ENCODE measurements around the gene CACNA1C.

Gene CACNA1C

GRCh38 chr12:2168808-2169207, 116.0 kb downstream of the CACNA1C start:
- Histone ChIP-seq H3K9me3 (ENCODE audit: control insufficient read depth, insufficient read depth, low read length) (no peaks in the 10 kb centered on the region), H3K9me2 (replicated peaks; ENCODE audit: control insufficient read depth, low read length) (no peaks in the 10 kb centered on the region), H3K27ac (ENCODE audit: low read depth, low read length) (no peak overlapping the region), H3K4me3 (ENCODE audit: low read length) (no peak overlapping the region), H3K27me3 (ENCODE audit: control insufficient read depth, low read length) (peaks cover 26% of the 10 kb centered on the region), H3K36me3 (ENCODE audit: control insufficient read depth, low read length) (no peaks in the 10 kb centered on the region), H3K79me2 (ENCODE audit: control insufficient read depth, low read length) (no peaks in the 10 kb centered on the region), H3K4me2 (ENCODE audit: low read length) (no peak overlapping the region), H3F3A (ENCODE audit: control insufficient read depth, insufficient read depth) (no peaks in the 10 kb centered on the region), H3K4me1 (ENCODE audit: control insufficient read depth, low read length) (no peaks in the 10 kb centered on the region), H4K20me1 (ENCODE audit: control insufficient read depth, insufficient read depth, low read depth, low read length) (no peaks in the 10 kb centered on the region)
- TF ChIP-seq CTCF (IDR thresholded peaks at IDR 0.05; ENCODE audit: low read depth, low read length, poor library complexity, severe bottlenecking) (no peak), EZH2phosphoT487 (IDR thresholded peaks at IDR 0.05; ENCODE audit: borderline replicate concordance, low read length) (no peak)

GRCh38 chr12:2169489-2169888, 116.7 kb downstream of the CACNA1C start:
- no peaks in the 10 kb centered on the region for H4K20me1 ChIP-seq (ENCODE audit: control insufficient read depth, insufficient read depth, low read depth, low read length)
- H3K36me3 ChIP-seq (ENCODE audit: control insufficient read depth, low read length), result no peaks in the 10 kb centered on the region
- TF ChIP-seq CTCF (IDR thresholded peaks at IDR 0.05; ENCODE audit: low read depth, low read length, poor library complexity, severe bottlenecking) (no peak), EZH2phosphoT487 (IDR thresholded peaks at IDR 0.05; ENCODE audit: borderline replicate concordance, low read length) (no peak)
- no peak overlapping the region for H3K27ac ChIP-seq (ENCODE audit: low read depth, low read length)
- no peaks in the 10 kb centered on the region for H3K4me1 ChIP-seq (ENCODE audit: control insufficient read depth, low read length)
- no peak overlapping the region for H3K4me3 ChIP-seq (ENCODE audit: low read length)
- H3K27me3 ChIP-seq (ENCODE audit: control insufficient read depth, low read length), result peaks cover 21% of the 10 kb centered on the region
- no peaks in the 10 kb centered on the region for H3F3A ChIP-seq (ENCODE audit: control insufficient read depth, insufficient read depth)
- no peaks in the 10 kb centered on the region for H3K79me2 ChIP-seq (ENCODE audit: control insufficient read depth, low read length)
- no peaks in the 10 kb centered on the region for H3K9me3 ChIP-seq (ENCODE audit: control insufficient read depth, insufficient read depth, low read length)
- H3K4me2 ChIP-seq (ENCODE audit: low read length), result no peak overlapping the region
- H3K9me2 ChIP-seq (replicated peaks; ENCODE audit: control insufficient read depth, low read length), result no peaks in the 10 kb centered on the region

GRCh38 chr12:2169940-2170339, 117.2 kb downstream of the CACNA1C start:
- Histone ChIP-seq H3K4me3 (ENCODE audit: low read length) (no peak overlapping the region), H3K79me2 (ENCODE audit: control insufficient read depth, low read length) (no peaks in the 10 kb centered on the region), H3K27ac (ENCODE audit: low read depth, low read length) (no peak overlapping the region), H3K4me1 (ENCODE audit: control insufficient read depth, low read length) (no peaks in the 10 kb centered on the region), H3K9me2 (replicated peaks; ENCODE audit: control insufficient read depth, low read length) (no peaks in the 10 kb centered on the region), H4K20me1 (ENCODE audit: control insufficient read depth, insufficient read depth, low read depth, low read length) (no peaks in the 10 kb centered on the region), H3K36me3 (ENCODE audit: control insufficient read depth, low read length) (no peaks in the 10 kb centered on the region), H3K4me2 (ENCODE audit: low read length) (no peak overlapping the region), H3K27me3 (ENCODE audit: control insufficient read depth, low read length) (peaks cover 16% of the 10 kb centered on the region), H3F3A (ENCODE audit: control insufficient read depth, insufficient read depth) (no peaks in the 10 kb centered on the region), H3K9me3 (ENCODE audit: control insufficient read depth, insufficient read depth, low read length) (no peaks in the 10 kb centered on the region)
- TF ChIP-seq CTCF (IDR thresholded peaks at IDR 0.05; ENCODE audit: low read depth, low read length, poor library complexity, severe bottlenecking) (no peak), EZH2phosphoT487 (IDR thresholded peaks at IDR 0.05; ENCODE audit: borderline replicate concordance, low read length) (no peak)

- Histone ChIP-seq H3K4me2 (ENCODE audit: low read length) (no peak overlapping the region), H3K27ac (ENCODE audit: low read depth, low read length) (no peak overlapping the region)
Measured at GRCh38 chr12:2170376-2170775, 117.6 kb downstream of the CACNA1C start.

More at GRCh38 chr12:2170376-2170775, 117.6 kb downstream of the CACNA1C start:
- Histone ChIP-seq H3K79me2 (ENCODE audit: control insufficient read depth, low read length) (no peaks in the 10 kb centered on the region), H3K27me3 (ENCODE audit: control insufficient read depth, low read length) (peaks cover 12% of the 10 kb centered on the region), H3K4me3 (ENCODE audit: low read length) (no peak overlapping the region), H3K9me3 (ENCODE audit: control insufficient read depth, insufficient read depth, low read length) (no peaks in the 10 kb centered on the region), H3F3A (ENCODE audit: control insufficient read depth, insufficient read depth) (no peaks in the 10 kb centered on the region), H3K9me2 (replicated peaks; ENCODE audit: control insufficient read depth, low read length) (no peaks in the 10 kb centered on the region), H3K36me3 (ENCODE audit: control insufficient read depth, low read length) (no peaks in the 10 kb centered on the region), H4K20me1 (ENCODE audit: control insufficient read depth, insufficient read depth, low read depth, low read length) (no peaks in the 10 kb centered on the region), H3K4me1 (ENCODE audit: control insufficient read depth, low read length) (no peaks in the 10 kb centered on the region)
- TF ChIP-seq CTCF (IDR thresholded peaks at IDR 0.05; ENCODE audit: low read depth, low read length, poor library complexity, severe bottlenecking) (no peak), EZH2phosphoT487 (IDR thresholded peaks at IDR 0.05; ENCODE audit: borderline replicate concordance, low read length) (no peak)

All from DOHH2 (cell line).